ENCODE results near the gene PUM2. TPM values are rescaled to one million over a fixed set of nuclear protein-coding genes. Genes with fewer than 3 reads are reported as not detected.

Gene PUM2
- total RNA-seq, 1 donor from 2014 or later, result 69.8 TPM

GRCh38 chr2:20227894-20228505 lies 122.6 kb downstream of the PUM2 start:
- peaks cover 76% of the 10 kb centered on the region for H3K27me3 ChIP-seq (ENCODE audit: low read depth)
- intact Hi-C loops (cut with micrococcal nuclease), result no loop called here
- H3K4me1 ChIP-seq, result peaks cover 27% of the 10 kb centered on the region
- no peak for TF ChIP-seq CTCF (IDR thresholded peaks at IDR 0.05; ENCODE audit: borderline replicate concordance)
- H3K36me3 ChIP-seq, result no peaks in the 10 kb centered on the region
- DNase-seq, result no peak
- H3K27ac ChIP-seq (replicated peaks), result no peak overlapping the region
- no peak overlapping the region for H3K4me3 ChIP-seq
- H3K9me3 ChIP-seq (replicated peaks), result no peaks in the 10 kb centered on the region

GRCh38 chr2:20226152-20226545 lies 124.5 kb downstream of the PUM2 start:
- no peak for DNase-seq
- intact Hi-C loops (cut with micrococcal nuclease), result no loop called here

GRCh38 chr2:20225294-20226151 lies 125.1 kb downstream of the PUM2 start:
- peaks cover 28% of the 10 kb centered on the region for H3K4me1 ChIP-seq
- DNase-seq, result peak; percentile 32
- no peak overlapping the region for H3K27ac ChIP-seq (replicated peaks)
- H3K4me3 ChIP-seq, result peak overlapping the region; percentile 74
- H3K36me3 ChIP-seq, result no peaks in the 10 kb centered on the region
- H3K27me3 ChIP-seq (ENCODE audit: low read depth), result peaks cover 75% of the 10 kb centered on the region
- peak; percentile 55 for TF ChIP-seq CTCF (IDR thresholded peaks at IDR 0.05; ENCODE audit: borderline replicate concordance)
- intact Hi-C loops (cut with micrococcal nuclease), result no loop called here
- H3K9me3 ChIP-seq (replicated peaks), result no peaks in the 10 kb centered on the region

More at GRCh38 chr2:20226152-20226545, 124.5 kb downstream of the PUM2 start:
- no peak for TF ChIP-seq CTCF (IDR thresholded peaks at IDR 0.05; ENCODE audit: borderline replicate concordance)
- H3K4me3 ChIP-seq, result no peak overlapping the region
- no peak overlapping the region for H3K27ac ChIP-seq (replicated peaks)
- no peaks in the 10 kb centered on the region for H3K36me3 ChIP-seq
- H3K27me3 ChIP-seq (ENCODE audit: low read depth), result peaks cover 77% of the 10 kb centered on the region
- peaks cover 28% of the 10 kb centered on the region for H3K4me1 ChIP-seq
- H3K9me3 ChIP-seq (replicated peaks), result no peaks in the 10 kb centered on the region

GRCh38 chr2:20224716-20225293 lies 125.8 kb downstream of the PUM2 start, which contains the start of gene SDC1:
Gene SDC1 (minus strand): TSS chr2:20225130. CDS start chr2:20224867, 263 bp downstream.
- Histone ChIP-seq H3K27ac (replicated peaks) (no peak within 1 kb of the TSS), H3K36me3 (no peaks in the 10 kb centered on the region), H3K4me3 (peak within 1 kb of the TSS; percentile 74), H3K4me1 (peaks cover 28% of the 10 kb centered on the region), H3K9me3 (replicated peaks) (no peaks in the 10 kb centered on the region), H3K27me3 (ENCODE audit: low read depth) (peaks cover 75% of the 10 kb centered on the region)
- TF ChIP-seq CTCF (IDR thresholded peaks at IDR 0.05; ENCODE audit: borderline replicate concordance), result no peak
- DNase-seq, result no peak
- intact Hi-C loops (cut with micrococcal nuclease), result no loop called here

DNA sequence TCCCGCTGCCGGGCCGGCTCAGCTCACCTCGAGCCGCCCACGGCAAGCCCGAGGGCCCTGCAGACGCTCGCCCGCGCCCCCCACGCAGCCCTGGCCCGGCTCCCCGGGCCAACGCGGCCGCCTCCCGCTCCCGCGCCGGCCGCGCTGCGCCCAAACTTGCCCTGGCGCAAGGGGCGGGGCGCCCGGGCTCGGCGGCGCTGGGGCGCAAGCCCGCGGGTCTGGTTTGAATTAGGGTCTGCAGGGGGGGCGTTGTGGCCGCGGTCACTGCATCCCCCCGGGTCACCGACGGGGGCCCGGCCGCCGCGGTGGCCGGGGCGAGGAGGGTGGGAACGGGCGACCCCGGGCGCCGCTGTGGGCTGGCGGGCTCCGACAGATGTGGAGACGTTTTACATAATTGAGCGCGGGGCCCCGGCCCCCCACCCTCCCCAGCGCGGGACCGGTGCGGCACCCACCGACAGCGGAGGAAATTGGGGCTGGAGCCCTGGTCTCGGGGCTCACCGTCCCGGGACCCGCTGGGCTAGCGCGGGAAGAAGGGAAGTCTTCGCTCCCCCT lies 126.4 kb downstream of the PUM2 start:
- H3K4me1 ChIP-seq, result peaks cover 28% of the 10 kb centered on the region
- DNase-seq, result no peak
- no peak for TF ChIP-seq CTCF (IDR thresholded peaks at IDR 0.05; ENCODE audit: borderline replicate concordance)
- H3K9me3 ChIP-seq (replicated peaks), result no peaks in the 10 kb centered on the region
- intact Hi-C loops (cut with micrococcal nuclease), result no loop called here
- H3K4me3 ChIP-seq, result peak overlapping the region; percentile 74
- H3K27ac ChIP-seq (replicated peaks), result no peak overlapping the region
- no peaks in the 10 kb centered on the region for H3K36me3 ChIP-seq
- H3K27me3 ChIP-seq (ENCODE audit: low read depth), result peaks cover 72% of the 10 kb centered on the region

Measured in left ventricle myocardium inferior (tissue), 1 donor.